Activated CD4-positive, alpha-beta T cell treated with anti-CD3 and anti-CD28 coated beads for 4 hours (primary cell): ENCODE measurements around the gene MAK.
"Not testable (repeated sequence)": the region's sequence is repeated elsewhere in the genome, so short reads cannot be mapped to it uniquely, and the experiment has no call there.

Source experiments
- DNase-seq, 2 donors: peaks; one replicate each; pipeline ENCODE4 v3.0.0-alpha.2; 2020

The MAK gene

GRCh38 chr6:10837995-10838793, at the start of gene MAK:
Gene MAK (minus strand): TSS chr6:10838539. CDS start chr6:10830648, 7,891 bp downstream.
- peak; percentile 82 to 85 for DNase-seq

GRCh38 chr6:10886691-10887502, 48.6 kb upstream of the MAK start, which contains the start of gene SYCP2L:
Gene SYCP2L (plus strand): TSS chr6:10887052. CDS start chr6:10887127, 75 bp downstream.
- no peak for DNase-seq

- DNase-seq, result not testable (repeated sequence)
Observed at GRCh38 chr6:10886365-10886690, 48.0 kb upstream of the MAK start.

- DNase-seq, result no peak
Observed at GRCh38 chr6:10884245-10884972, 46.1 kb upstream of the MAK start.

- no peak for DNase-seq
Observed at GRCh38 chr6:10883312-10884244, 45.2 kb upstream of the MAK start.

- no peak for DNase-seq
Observed at GRCh38 chr6:10882657-10883171, 44.4 kb upstream of the MAK start.

GRCh38 chr6:10882253-10882630, 43.9 kb upstream of the MAK start:
- not testable (repeated sequence) for DNase-seq

GRCh38 chr6:10880366-10880765, 42.0 kb upstream of the MAK start:
- no peak for DNase-seq

GRCh38 chr6:10877871-10878270, 39.5 kb upstream of the MAK start:
- DNase-seq, result no peak

GRCh38 chr6:10877012-10877411, 38.7 kb upstream of the MAK start:
- no peak for DNase-seq

- no peak for DNase-seq
Observed at GRCh38 chr6:10875026-10875425, 36.7 kb upstream of the MAK start.

GRCh38 chr6:10874207-10874606, 35.9 kb upstream of the MAK start:
- DNase-seq, result no peak

- DNase-seq, result no peak
Observed at GRCh38 chr6:10873374-10873773, 35.0 kb upstream of the MAK start.

- DNase-seq, result no peak
Observed at GRCh38 chr6:10867952-10868351, 29.6 kb upstream of the MAK start.

GRCh38 chr6:10866709-10867108, 28.4 kb upstream of the MAK start:
- not testable (repeated sequence) for DNase-seq

GRCh38 chr6:10863031-10863430, 24.7 kb upstream of the MAK start:
- DNase-seq, result not testable (repeated sequence)

GRCh38 chr6:10862361-10862760, 24.0 kb upstream of the MAK start:
- DNase-seq, result no peak

GRCh38 chr6:10861086-10861485, 22.7 kb upstream of the MAK start:
- DNase-seq, result no peak

- DNase-seq, result no peak
Observed at GRCh38 chr6:10857259-10857658, 18.9 kb upstream of the MAK start.

- no peak for DNase-seq
Observed at GRCh38 chr6:10854922-10855632, 16.7 kb upstream of the MAK start.

GRCh38 chr6:10853849-10854300, 15.5 kb upstream of the MAK start:
- DNase-seq, result not testable (repeated sequence)
